K562 (cell line): Measurements from ENCODE around the gene INSR. TPM values are rescaled to one million over a fixed set of nuclear protein-coding genes. Genes with fewer than 3 reads are reported as not detected.
A peak's percentile ranks its signal among the peaks of the same experiment; 100 is the strongest.

Source experiments
- ATAC-seq: fragments of 200-7000 bp; cut with Tn5 transposase; 3 replicates; pipeline ENCODE4 v1.9.1; 2020; ENCODE audit warnings: moderate library complexity
- BruUV-seq: library from RNA; stranded (reverse); fragments of 400-500 nt; replicated peaks from 2 replicates; lab custom pipeline; 2021; lab: Mats Ljungman, UMichigan
- CTCF ChIA-PET: fragments of 300-600 bp; formaldehyde crosslinking; extraction: SDS; loops from one replicate; lab custom pipeline; 2021; ENCODE audit warnings: low intra/inter-chr PET ratio; lab: Yijun Ruan, JAX
- POLR2A ChIA-PET: fragments of 300-600, 350-650 bp; sonication (Branson Sonifier 250); formaldehyde crosslinking; extraction: SDS; loops from one replicate; lab custom pipeline; 2021; ENCODE audit warnings: antibody characterized with exemption, inconsistent platforms; lab: Yijun Ruan, JAX
- DNase-seq, 4 experiments: peaks; one replicate each; pipeline versions ENCODE4 v3.0.0 to v3.0.0-alpha.2; 2011 to 2018; ENCODE audit warnings: low spot score in 3 of 4, mixed read lengths in 3 of 4; ENCODE audit errors: extremely low read depth in 1 of 4
- FAIRE-seq: peaks from 2 replicates; lab custom pipeline; 2011; peaks lifted over from hg19 to GRCh38; lab: Jason Lieb, UNC
- H2AFZ ChIP-seq: 2 replicates; pipeline ENCODE4 v1.6.0; 2011; ENCODE audit warnings: low read depth, low read length, control low read depth, inconsistent platforms
- H3K27ac ChIP-seq: fragments of 200-600 bp; 3 replicates; pipeline ENCODE4 v1.8.0; 2011; ENCODE audit warnings: low read depth, mild to moderate bottlenecking, control low read depth, inconsistent platforms, low read length, moderate library complexity, mixed read lengths; ENCODE audit errors: extremely low read depth
- H3K27me3 ChIP-seq, 2 experiments: fragments of 300-600 bp in 1 of 2; 2 replicates in 1 of 2; 3 replicates in 1 of 2; pipeline versions ENCODE4 v1.6.0 to v1.8.0; 2011; ENCODE audit warnings: inconsistent platforms in 2 of 2, low read length in 2 of 2, mild to moderate bottlenecking in 1 of 2, mixed read lengths in 1 of 2, moderate library complexity in 1 of 2; ENCODE audit not compliant: control insufficient read depth in 2 of 2, insufficient read depth in 2 of 2
- H3K36me3 ChIP-seq: fragments of 300-600 bp; 3 replicates; pipeline ENCODE4 v1.8.0; 2011; ENCODE audit warnings: mild to moderate bottlenecking, low read length, inconsistent platforms; ENCODE audit not compliant: control insufficient read depth, insufficient read depth
- H3K4me1 ChIP-seq, 2 experiments: fragments of 200-600 bp in 1 of 2; replicated peaks in 1 of 2; 2 replicates in 1 of 2; 3 replicates in 1 of 2; pipeline versions ENCODE4 v1.5.1 to v1.8.0; 2011; ENCODE audit warnings: inconsistent platforms in 2 of 2, low read length in 2 of 2, mild to moderate bottlenecking in 1 of 2, mixed read lengths in 1 of 2, moderate library complexity in 1 of 2; ENCODE audit not compliant: control insufficient read depth in 2 of 2, insufficient read depth in 2 of 2
- H3K4me2 ChIP-seq: 2 replicates; pipeline ENCODE4 v1.6.1; 2011; ENCODE audit warnings: low read length, control low read depth, inconsistent platforms, mixed read lengths; ENCODE audit not compliant: insufficient read depth
- H3K4me3 ChIP-seq: fragments of 200-600 bp; sonication (generic), shearing (Covaris generic); 2 replicates; pipeline ENCODE4 v1.5.1; 2016; ENCODE audit warnings: control low read depth, inconsistent platforms
- H3K79me2 ChIP-seq: fragments of 200-600 bp; 3 replicates; pipeline ENCODE4 v1.8.0; 2011; ENCODE audit warnings: low read length, inconsistent platforms; ENCODE audit not compliant: control insufficient read depth, insufficient read depth
- H3K9ac ChIP-seq, 2 experiments: 2 replicates each; pipeline versions ENCODE4 v1.6.0 to v1.6.1; 2011; ENCODE audit warnings: low read depth in 2 of 2, low read length in 2 of 2, control low read depth in 1 of 2, inconsistent platforms in 1 of 2, mild to moderate bottlenecking in 1 of 2, mixed read lengths in 1 of 2; ENCODE audit not compliant: insufficient read depth in 1 of 2
- H3K9me1 ChIP-seq: one replicate; pipeline ENCODE4 v1.6.0; 2011; ENCODE audit warnings: inconsistent platforms, mild to moderate bottlenecking, low read length, moderate library complexity; ENCODE audit not compliant: control insufficient read depth, insufficient read depth
- H3K9me3 ChIP-seq: replicated peaks from 2 replicates; pipeline ENCODE4 v1.5.1; 2011; ENCODE audit warnings: low read depth, low read length, inconsistent platforms; ENCODE audit not compliant: control insufficient read depth, insufficient read depth
- H4K20me1 ChIP-seq: replicated peaks from 2 replicates; pipeline ENCODE4 v1.6.1; 2011; ENCODE audit warnings: low read length, inconsistent platforms, mixed read lengths; ENCODE audit not compliant: control insufficient read depth, insufficient read depth
- BHLHE40 ChIP-seq: IDR thresholded peaks from 2 replicates; pipeline ENCODE4 v1.6.1; 2011; ENCODE audit warnings: low read length, improper control_type of control experiment
- HMGN3 ChIP-seq: IDR thresholded peaks from 2 replicates; pipeline ENCODE4 v1.6.1; 2011; ENCODE audit warnings: borderline replicate concordance, low read depth, mild to moderate bottlenecking, mixed read lengths, low read length; ENCODE audit not compliant: insufficient read length; ENCODE audit errors: extremely low read depth
- HNRNPK ChIP-seq: fragments of 200-400 bp; formaldehyde crosslinking; IDR thresholded peaks from one replicate; pipeline ENCODE4 v1.6.1; 2018; ENCODE audit warnings: mild to moderate bottlenecking, low read depth, low read length; ENCODE audit not compliant: poor library complexity, severe bottlenecking
- PCBP1 ChIP-seq: fragments of 200-400 bp; formaldehyde crosslinking; IDR thresholded peaks from 2 replicates; pipeline ENCODE4 v1.6.1; 2018; ENCODE audit warnings: mild to moderate bottlenecking, low read depth, low read length; ENCODE audit not compliant: poor library complexity, severe bottlenecking
- PHF20 ChIP-seq: fragments of 450-650 bp; IDR thresholded peaks from 2 replicates; pipeline ENCODE4 v1.6.1; 2018; ENCODE audit not compliant: partially characterized antibody
- SIN3A ChIP-seq, 2 experiments: fragments of 150-350 bp in 1 of 2; IDR thresholded peaks; 2 replicates each; pipeline ENCODE4 v1.6.1; 2011 to 2016; ENCODE audit warnings: borderline replicate concordance in 2 of 2, low read depth in 2 of 2, low read length in 2 of 2, mild to moderate bottlenecking in 2 of 2, moderate library complexity in 2 of 2; ENCODE audit not compliant: control insufficient read depth in 1 of 2
- SMAD2 ChIP-seq: fragments of 150-350 bp; IDR thresholded peaks from 2 replicates; pipeline ENCODE4 v1.6.1; 2014; ENCODE audit warnings: low read depth, mild to moderate bottlenecking, low read length
- SNIP1 ChIP-seq: fragments of 450-650 bp; IDR thresholded peaks from 2 replicates; pipeline ENCODE4 v1.7.1; 2017; ENCODE audit warnings: low read depth, mild to moderate bottlenecking
- TEAD1 ChIP-seq, 2 experiments: fragments of 450-650 bp in 1 of 2; sonication (generic) in 1 of 2; formaldehyde crosslinking; IDR thresholded peaks; 2 replicates each; pipeline versions ENCODE4 v1.4.0 to v1.8.0; 2020 to 2022; ENCODE audit warnings: mild to moderate bottlenecking in 2 of 2, missing genetic modification reagents in 1 of 2
- U2AF1 ChIP-seq: fragments of 200-400 bp; formaldehyde crosslinking; optimal IDR thresholded peaks from 2 replicates; pipeline ENCODE3; 2017; ENCODE audit warnings: mild to moderate bottlenecking, low read depth, low read length, moderate library complexity
- ZFX ChIP-seq: sonication (generic); formaldehyde crosslinking; IDR thresholded peaks from 2 replicates; pipeline ENCODE4 v1.8.0; 2022; ENCODE audit warnings: mild to moderate bottlenecking, missing genetic modification reagents, moderate library complexity
- WGBS: fragments of 100-300 bp; shearing (Covaris generic); methylation state at CpG from one replicate; pipeline ENCODE4 v1.1.6; 2016; ENCODE audit warnings: low coverage, mixed read lengths; ENCODE audit not compliant: insufficient coverage; ENCODE audit errors: missing lambda C conversion rate; 5-methylcytosine and 5-hydroxymethylcytosine counted together
- in situ Hi-C: fragments of 300-500 bp; cut with MboI; formaldehyde crosslinking; loops from 4 replicates; pipeline ENCODE4 v1.15.0; 2018; ENCODE audit warnings: inconsistent platforms, mixed read lengths
- intact Hi-C: fragments of 100-400 bp; cut with micrococcal nuclease; formaldehyde crosslinking; loops from 2 replicates; pipeline ENCODE4 v1.14.2; 2022
- polyA plus RNA-seq, 8 experiments: library from polyadenylated mRNA; depleted of rRNA in 4 of 8; stranded (reverse) in 5 of 8; unstranded in 3 of 8; fragments of >200 nt; fragmentation: Nextera tagmentation in 2 of 8; fragmentation: Illumina TruSeq in 1 of 8; extraction: Ambion mirVana in 2 of 8; extraction: Trizol in 1 of 8; gene quantifications; 2 replicates each; pipeline versions ENCODE4 v1.2.1 to v1.2.3, GENCODE V29; 2011 to 2014; ENCODE audit warnings: inconsistent platforms in 1 of 8, missing spikeins in 1 of 8
- total RNA-seq, 7 experiments: library from RNA; depleted of rRNA in 6 of 7; stranded (reverse); fragments of >200 nt in 6 of 7; fragmentation: Illumina TruSeq in 2 of 7; extraction: Trizol in 2 of 7; gene quantifications; 2 replicates each; pipeline versions ENCODE4 v1.2.1 to v1.2.3, GENCODE V29; 2011 to 2021; ENCODE audit warnings: low replicate concordance in 1 of 7
- TF ChIP-seq, protein P1 (sequence below): fragments of 250-450 bp; sonication (Bioruptor Pico); IDR thresholded peaks from 2 replicates; pipeline ENCODE4 v1.5.0; 2021; ENCODE audit warnings: mild to moderate bottlenecking, borderline replicate concordance

The INSR gene
- total and polyA plus RNA-seq, 9 of the 15 experiments (the other 6 are each of a cell fraction or from before 2014, with no cell fraction given), result 0.04 to 0.88 (median 0.41) TPM

DNA sequence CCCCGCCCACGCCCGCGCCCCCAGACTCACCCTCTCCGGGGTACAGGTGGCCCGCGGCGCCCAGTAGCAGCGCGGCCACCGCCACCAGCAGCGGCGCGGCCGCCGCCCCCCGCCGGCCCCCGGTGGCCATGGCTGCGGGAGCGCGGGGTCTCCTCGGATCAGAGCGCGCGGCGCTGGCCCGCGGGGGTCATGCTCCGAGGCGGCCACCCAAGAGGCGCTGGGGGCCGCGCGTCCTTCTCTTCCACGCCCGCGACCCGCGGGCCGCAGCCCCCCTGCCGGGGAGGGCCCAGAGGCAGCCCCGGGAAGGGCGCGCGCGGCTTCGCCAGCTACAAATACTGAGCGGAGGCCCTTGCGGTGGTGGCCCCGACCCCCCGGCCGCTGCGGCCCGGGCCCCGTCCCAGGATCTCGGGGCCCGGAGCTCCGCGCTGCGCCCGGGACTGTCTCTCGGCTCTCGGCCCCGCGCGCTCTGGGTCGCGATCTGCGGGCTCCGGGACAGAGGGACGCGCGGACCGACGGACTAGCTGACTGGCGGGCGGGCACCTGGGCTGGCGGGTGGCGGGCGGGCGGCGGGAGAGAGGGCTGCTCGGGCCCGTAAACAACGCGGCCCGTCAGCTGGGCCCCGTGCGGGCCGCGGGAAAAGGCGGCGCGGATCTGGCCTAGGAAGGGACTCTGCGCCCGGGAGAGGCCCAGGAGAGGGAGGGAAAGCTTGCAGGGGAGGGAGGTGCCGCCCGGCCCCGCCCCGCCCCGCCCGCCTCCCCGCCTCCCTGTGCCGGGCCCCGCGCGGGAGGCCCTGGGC lies at the start of gene INSR (continued):
- TF ChIP-seq SIN3A (IDR thresholded peaks at IDR 0.05; ENCODE audit: borderline replicate concordance in 2 of 2, control insufficient read depth in 1 of 2, low read depth in 2 of 2, low read length in 2 of 2) (peak in 1 of 2 experiments; percentile 45; a peak in 1 of 4 replicates), BHLHE40 (0 out of 2 replicates have a peak, but pooled peaks have one; percentile 12), PCBP1 (no peak), HMGN3 (peak; percentile 18), SMAD2 (no peak), U2AF1 (peak; percentile 43), SNIP1 (no peak), PHF20 (no peak), ZFX (CRISPR knock-in tag) (peak; percentile 41; the same call in 1 of the 2 replicates), TEAD1 (CRISPR knock-in tag; IDR thresholded peaks at IDR 0.05) (no peak)

DNA sequence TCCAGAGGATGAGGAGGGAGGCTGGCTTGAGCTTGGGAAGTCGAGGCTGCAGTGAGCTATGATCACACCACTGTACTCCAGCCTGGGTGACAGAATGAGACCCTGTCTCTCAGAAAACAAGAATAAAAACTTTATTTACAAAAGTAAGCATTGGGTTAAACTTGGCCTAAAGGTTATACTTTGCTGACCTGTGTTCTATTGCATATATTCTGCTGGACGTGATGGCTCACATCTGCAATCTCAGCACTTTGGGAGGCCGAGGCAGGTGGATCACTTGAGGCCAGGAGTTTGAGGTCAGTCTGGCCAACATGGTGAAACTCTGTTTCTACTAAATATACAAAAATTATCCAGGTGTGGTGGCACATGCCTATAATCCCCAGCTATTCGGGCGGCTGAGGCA lies 47.9 kb upstream of the INSR start:
- no TSS peak for BruUV-seq
- DNase-seq, result no peak
- no peaks in the 10 kb centered on the region for H4K20me1 ChIP-seq
- 0% methylated on average over 5 of the region's 5 CpGs for WGBS
- H3K4me1 ChIP-seq, result no peaks in the 10 kb centered on the region
- no peaks in the 10 kb centered on the region for H3K79me2 ChIP-seq
- no peak for ATAC-seq
- H3K27ac ChIP-seq, result no peak overlapping the region
- POLR2A ChIA-PET, result interaction anchor here (0.6 kb wide), 1 partner anchor 269 kb away, joined by 3 read pairs; no protein-coding TSS in a partner anchor
- CTCF ChIA-PET, result interaction anchor here (3.5 kb wide), 1 partner anchor 193 kb away, joined by 29 read pairs; no protein-coding TSS in a partner anchor
- H3K36me3 ChIP-seq, result no peaks in the 10 kb centered on the region
- no peaks in the 10 kb centered on the region for H3K9me3 ChIP-seq
- no peak for FAIRE-seq
- no peaks in the 10 kb centered on the region for H3K9me1 ChIP-seq
- intact Hi-C loops, result no loop called here
- H3K4me2 ChIP-seq, result no peak overlapping the region
- H3K9ac ChIP-seq, result no peak overlapping the region
- in situ Hi-C loops, result no loop called here
- H2AFZ ChIP-seq, result no peak overlapping the region
- H3K27me3 ChIP-seq, result peaks cover 11 to 46% of the 10 kb centered on the region in 2 experiments; a peak in 3 of 5 replicates
- H3K4me3 ChIP-seq, result no peak overlapping the region
- TF ChIP-seq, protein P1, sequence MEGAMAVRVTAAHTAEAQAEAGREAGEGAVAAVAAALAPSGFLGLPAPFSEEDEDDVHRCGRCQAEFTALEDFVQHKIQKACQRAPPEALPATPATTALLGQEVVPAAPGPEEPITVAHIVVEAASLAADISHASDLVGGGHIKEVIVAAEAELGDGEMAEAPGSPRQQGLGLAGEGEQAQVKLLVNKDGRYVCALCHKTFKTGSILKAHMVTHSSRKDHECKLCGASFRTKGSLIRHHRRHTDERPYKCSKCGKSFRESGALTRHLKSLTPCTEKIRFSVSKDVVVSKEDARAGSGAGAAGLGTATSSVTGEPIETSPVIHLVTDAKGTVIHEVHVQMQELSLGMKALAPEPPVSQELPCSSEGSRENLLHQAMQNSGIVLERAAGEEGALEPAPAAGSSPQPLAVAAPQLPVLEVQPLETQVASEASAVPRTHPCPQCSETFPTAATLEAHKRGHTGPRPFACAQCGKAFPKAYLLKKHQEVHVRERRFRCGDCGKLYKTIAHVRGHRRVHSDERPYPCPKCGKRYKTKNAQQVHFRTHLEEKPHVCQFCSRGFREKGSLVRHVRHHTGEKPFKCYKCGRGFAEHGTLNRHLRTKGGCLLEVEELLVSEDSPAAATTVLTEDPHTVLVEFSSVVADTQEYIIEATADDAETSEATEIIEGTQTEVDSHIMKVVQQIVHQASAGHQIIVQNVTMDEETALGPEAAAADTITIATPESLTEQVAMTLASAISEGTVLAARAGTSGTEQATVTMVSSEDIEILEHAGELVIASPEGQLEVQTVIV (CRISPR knock-in tag), result no peak
- no peak for TF ChIP-seq HNRNPK
